Immature natural killer cell (primary cell): ENCODE data around the gene SEMA4D. TPM values are rescaled to one million over a fixed set of nuclear protein-coding genes. Genes with fewer than 3 reads are reported as not detected.

ENCODE experiments used
- DNase-seq, 3 donors: peaks; one replicate each; pipeline ENCODE4 v3.0.0; 2022; ENCODE audit warnings: mixed read lengths in 1 of 3
- H3K27ac Mint-ChIP-seq, 6 donors: one replicate each; pipeline ENCODE4 v1.8.0; 2020; ENCODE audit warnings: mixed read lengths in 6 of 6, mild to moderate bottlenecking in 5 of 6, inconsistent platforms in 4 of 6, moderate library complexity in 3 of 6
- H3K27me3 Mint-ChIP-seq, 3 donors: one replicate each; pipeline ENCODE4 v1.8.0; 2020 to 2021; ENCODE audit warnings: low read depth in 3 of 3, mild to moderate bottlenecking in 3 of 3, mixed read lengths in 3 of 3, moderate library complexity in 3 of 3, inconsistent platforms in 1 of 3
- H3K36me3 Mint-ChIP-seq, 3 donors: one replicate each; pipeline ENCODE4 v1.8.0; 2020; ENCODE audit warnings: mixed read lengths in 3 of 3, inconsistent platforms in 2 of 3, mild to moderate bottlenecking in 2 of 3
- H3K4me1 Mint-ChIP-seq, 2 donors: one replicate each; pipeline ENCODE4 v1.8.0; 2020; ENCODE audit warnings: inconsistent platforms in 2 of 2, mild to moderate bottlenecking in 2 of 2, mixed read lengths in 2 of 2, moderate library complexity in 1 of 2
- H3K4me3 Mint-ChIP-seq, 5 donors: one replicate each; pipeline ENCODE4 v1.8.0; 2020; ENCODE audit warnings: mild to moderate bottlenecking in 5 of 5, mixed read lengths in 5 of 5, inconsistent platforms in 3 of 5, moderate library complexity in 3 of 5
- H3K9me3 Mint-ChIP-seq, 6 donors: one replicate each; pipeline ENCODE4 v1.8.0; 2020; ENCODE audit warnings: mild to moderate bottlenecking in 6 of 6, mixed read lengths in 6 of 6, inconsistent platforms in 4 of 6, moderate library complexity in 3 of 6
- polyA plus RNA-seq, 3 donors: library from polyadenylated mRNA; unstranded; fragments of 300-500 nt; fragmentation: Illumina TruSeq; gene quantifications; one replicate each; pipeline ENCODE4 v1.2.3, GENCODE V29; 2021

SEMA4D gene
- polyA plus RNA-seq, 3 donors from 2014 or later: 45.8 to 80.6 (median 47.0) TPM

DNA sequence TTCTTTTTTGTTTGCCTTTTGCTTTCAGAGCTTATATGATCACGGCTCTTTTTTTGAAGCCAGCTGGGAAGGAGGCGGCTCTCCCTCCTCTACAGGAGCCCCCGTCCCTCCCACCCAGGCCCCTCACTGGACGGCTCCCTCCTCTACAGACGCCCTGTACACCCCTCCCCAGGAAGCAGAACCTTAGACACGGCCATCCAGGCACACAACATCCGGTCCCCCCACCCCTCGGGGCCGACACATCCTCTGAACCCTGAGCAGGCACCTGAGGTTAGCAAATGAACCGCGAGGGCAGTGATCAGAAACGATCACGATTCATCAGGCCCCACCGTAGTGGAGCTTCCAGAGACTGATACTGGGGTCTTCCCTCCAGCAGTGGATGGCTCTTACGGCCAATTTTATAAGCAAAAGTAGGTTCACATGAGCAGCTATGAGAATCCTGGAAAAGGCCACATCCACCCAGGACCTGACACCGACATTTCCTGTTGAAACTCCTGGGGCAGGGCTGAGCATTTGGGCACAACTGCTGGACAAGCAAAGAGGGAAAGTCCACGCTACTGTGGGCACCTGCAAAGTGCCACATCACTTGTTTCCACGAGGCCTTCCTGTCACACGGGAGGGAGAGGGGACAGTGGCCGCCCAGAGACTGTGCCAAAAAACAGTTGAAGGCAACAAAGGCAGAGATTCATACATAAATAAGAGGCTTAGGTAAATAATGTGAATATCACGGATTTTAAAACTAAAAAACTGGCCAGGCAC is 78.9 kb downstream of the SEMA4D start:
- Mint-ChIP-seq H3K27ac (peak overlapping the region; percentile 87 to 97 (median 95)), H3K4me3 (peak overlapping the region; percentile 74 to 91 (median 87)), H3K27me3 (peaks cover 0 to 11% (median 5%) of the 10 kb centered on the region in 3 donors), H3K4me1 (peaks cover 82 to 89% of the 10 kb centered on the region in 2 donors), H3K36me3 (peaks cover 0 to 4% (median 4%) of the 10 kb centered on the region in 3 donors), H3K9me3 (no peaks in the 10 kb centered on the region)
- DNase-seq: peak; percentile 73 to 74 (median 74)

DNA sequence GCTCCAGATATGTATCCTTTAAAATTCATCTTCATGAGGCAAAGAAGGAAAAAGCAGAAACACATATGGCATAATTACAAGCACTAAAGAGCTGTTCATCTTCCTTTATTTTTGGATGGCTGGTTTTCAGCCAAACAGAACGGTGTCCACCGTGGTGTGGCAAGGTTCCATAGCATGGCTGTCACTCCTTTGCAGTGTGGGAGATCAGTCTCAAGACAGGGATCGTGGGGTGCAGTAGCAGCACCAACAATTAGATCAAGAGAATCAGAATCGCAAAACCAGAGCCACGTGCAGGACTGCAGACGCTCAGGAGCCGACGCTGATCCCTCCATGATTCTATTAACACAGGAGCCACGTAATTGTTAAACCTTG is 79.5 kb downstream of the SEMA4D start:
- peak overlapping the region; percentile 87 to 97 (median 95) for H3K27ac Mint-ChIP-seq
- DNase-seq: no peak
- H3K4me3 Mint-ChIP-seq: peak overlapping the region; percentile 74 to 91 (median 87)
- peaks cover 0 to 11% (median 5%) of the 10 kb centered on the region in 3 donors for H3K27me3 Mint-ChIP-seq
- H3K4me1 Mint-ChIP-seq: peaks cover 81 to 90% of the 10 kb centered on the region in 2 donors
- H3K36me3 Mint-ChIP-seq: peaks cover 0 to 4% (median 4%) of the 10 kb centered on the region in 3 donors
- H3K9me3 Mint-ChIP-seq: no peaks in the 10 kb centered on the region

DNA sequence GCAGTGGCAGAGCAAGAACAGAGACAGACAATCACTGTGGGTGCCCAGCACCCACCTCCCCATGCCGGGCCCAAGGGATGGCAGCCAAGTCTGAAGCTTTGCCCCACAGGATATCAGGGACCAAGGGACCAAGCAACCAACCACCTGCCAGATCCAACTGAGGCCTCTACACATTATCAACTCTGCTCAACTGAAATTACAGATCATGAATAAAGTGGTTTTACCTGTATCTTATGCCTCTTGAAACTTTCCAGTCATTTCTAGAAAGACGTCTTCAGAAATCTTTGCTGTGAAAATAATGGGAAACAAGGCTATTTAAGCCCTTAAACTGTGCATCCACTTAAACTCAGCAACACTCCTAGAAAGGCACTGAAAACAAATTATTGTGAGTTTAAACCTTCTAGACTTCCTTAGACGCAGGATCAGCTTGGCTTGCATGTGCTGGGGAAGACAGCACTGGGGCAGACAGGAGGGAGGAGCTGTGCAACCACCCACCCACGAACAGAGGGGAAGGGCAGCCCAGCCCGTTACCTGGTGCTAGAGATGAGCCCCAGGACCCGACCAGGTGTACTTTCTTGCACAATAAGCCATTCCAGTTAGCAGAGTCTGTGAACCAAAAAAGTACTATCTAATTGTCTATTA is 80.0 kb downstream of the SEMA4D start:
- Mint-ChIP-seq H3K4me3 (peak overlapping the region; percentile 74 to 91 (median 87)), H3K27me3 (peaks cover 0 to 11% (median 5%) of the 10 kb centered on the region in 3 donors), H3K4me1 (peaks cover 82 to 91% of the 10 kb centered on the region in 2 donors), H3K9me3 (no peaks in the 10 kb centered on the region), H3K36me3 (peaks cover 2 to 9% (median 4%) of the 10 kb centered on the region in 3 donors), H3K27ac (peak overlapping the region; percentile 87 to 97 (median 95))
- no peak for DNase-seq

DNA sequence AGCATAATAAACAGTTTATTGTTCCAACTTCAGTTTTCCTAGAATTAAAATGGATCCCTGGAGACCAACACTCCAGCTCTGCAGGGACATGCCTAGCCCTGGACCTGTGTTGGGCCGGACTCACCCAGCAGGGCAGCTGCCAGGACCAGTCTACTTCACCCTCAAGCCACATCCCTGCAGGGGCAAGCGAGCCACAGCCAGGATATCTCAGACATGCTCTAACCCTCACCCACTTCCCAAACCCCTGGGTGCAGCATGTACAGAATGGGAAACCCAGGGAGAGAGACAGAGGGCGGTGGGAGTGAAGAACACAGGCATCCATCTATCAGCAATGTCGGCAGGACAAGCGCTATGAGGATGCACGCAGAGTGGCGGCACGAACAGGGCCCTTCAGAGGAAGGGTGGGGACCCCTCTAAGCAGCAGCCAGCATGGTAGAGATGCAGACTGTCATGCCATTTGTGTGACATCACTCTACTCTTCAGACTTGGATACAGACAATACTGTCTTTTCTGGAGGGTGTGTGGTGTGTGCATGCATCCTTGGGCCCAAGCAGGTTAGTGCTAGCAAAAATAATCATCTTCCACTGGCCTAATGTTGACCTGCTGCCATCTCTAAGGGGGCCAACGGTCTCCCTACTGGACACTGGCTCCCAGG is 83.1 kb downstream of the SEMA4D start:
- Mint-ChIP-seq H3K36me3 (peaks cover 6 to 15% (median 8%) of the 10 kb centered on the region in 3 donors), H3K27ac (peak overlapping the region in 3 of 6 donors; percentile 4 to 34 (median 26)), H3K4me1 (peaks cover 78 to 91% of the 10 kb centered on the region in 2 donors)

DNA sequence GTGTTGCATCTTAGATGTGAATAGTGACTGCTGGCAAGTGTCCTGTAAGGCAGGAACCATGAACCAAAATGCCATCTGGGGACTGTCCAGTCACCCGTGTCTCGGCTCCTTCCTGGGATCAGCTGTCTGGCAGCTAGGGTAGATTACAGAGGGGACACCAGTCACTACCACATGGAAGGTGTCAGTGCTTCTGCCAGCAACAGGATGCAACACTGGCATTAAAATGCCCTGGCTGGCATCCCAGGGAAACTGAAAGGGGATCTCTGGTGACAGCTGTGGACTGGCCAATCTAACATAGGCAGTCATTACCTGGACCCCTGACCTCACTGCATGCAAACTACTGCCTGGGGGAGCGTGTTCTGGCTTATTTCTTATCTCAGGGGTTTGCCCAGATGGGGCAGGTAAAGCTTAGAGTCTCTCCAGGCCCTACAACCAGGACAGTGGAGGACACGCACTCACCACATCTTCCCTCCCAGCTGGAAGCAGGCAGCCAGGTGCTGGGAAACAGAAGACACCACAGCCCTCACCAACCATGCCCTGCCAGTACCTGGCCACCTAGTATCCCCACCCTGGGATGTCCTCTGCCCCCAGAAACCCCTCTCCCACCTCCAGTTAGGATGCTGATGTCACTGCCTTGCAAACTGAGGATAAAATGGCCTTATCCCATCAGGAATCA is 83.8 kb downstream of the SEMA4D start:
- H3K36me3 Mint-ChIP-seq: peaks cover 5 to 15% (median 6%) of the 10 kb centered on the region in 3 donors
- H3K9me3 Mint-ChIP-seq: no peaks in the 10 kb centered on the region
- H3K27ac Mint-ChIP-seq: peak overlapping the region in 3 of 6 donors; percentile 9 to 48 (median 34)
- peaks cover 78 to 91% of the 10 kb centered on the region in 2 donors for H3K4me1 Mint-ChIP-seq
- no peak for DNase-seq
- H3K27me3 Mint-ChIP-seq: peaks cover 2 to 8% (median 7%) of the 10 kb centered on the region in 3 donors
- H3K4me3 Mint-ChIP-seq: no peak overlapping the region

More for the DNA sequence above, 83.1 kb downstream of the SEMA4D start:
- no peak for DNase-seq
- Mint-ChIP-seq H3K4me3 (no peak overlapping the region), H3K27me3 (peaks cover 0 to 10% (median 5%) of the 10 kb centered on the region in 3 donors), H3K9me3 (no peaks in the 10 kb centered on the region)

DNA sequence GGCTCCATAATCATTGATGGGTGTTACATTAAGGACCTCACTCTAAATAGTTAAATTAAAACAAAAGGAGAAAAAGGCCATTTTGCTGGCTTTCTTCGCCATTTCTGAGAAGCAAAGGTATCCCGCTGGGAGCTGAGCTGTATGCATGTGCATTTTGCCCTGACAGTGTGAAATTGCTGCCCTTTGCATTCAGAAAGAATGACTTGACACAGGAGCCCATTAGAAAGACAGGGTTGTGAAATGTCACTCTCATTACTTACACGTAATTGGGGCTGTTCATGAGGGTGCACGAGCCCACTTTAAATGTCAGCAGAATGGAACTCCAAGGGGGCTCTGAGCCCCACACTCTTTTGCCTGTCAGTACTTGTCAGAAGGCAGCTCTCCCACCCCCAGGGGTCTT is 85.0 kb downstream of the SEMA4D start:
- H3K36me3 Mint-ChIP-seq: peaks cover 4 to 15% (median 6%) of the 10 kb centered on the region in 3 donors
- H3K27me3 Mint-ChIP-seq: peaks cover 5 to 9% (median 6%) of the 10 kb centered on the region in 3 donors
- no peaks in the 10 kb centered on the region for H3K9me3 Mint-ChIP-seq
- no peak overlapping the region for H3K4me3 Mint-ChIP-seq
- peak overlapping the region in 1 of 6 donors; percentile 19 for H3K27ac Mint-ChIP-seq
- peaks cover 78 to 91% of the 10 kb centered on the region in 2 donors for H3K4me1 Mint-ChIP-seq
- DNase-seq: no peak

DNA sequence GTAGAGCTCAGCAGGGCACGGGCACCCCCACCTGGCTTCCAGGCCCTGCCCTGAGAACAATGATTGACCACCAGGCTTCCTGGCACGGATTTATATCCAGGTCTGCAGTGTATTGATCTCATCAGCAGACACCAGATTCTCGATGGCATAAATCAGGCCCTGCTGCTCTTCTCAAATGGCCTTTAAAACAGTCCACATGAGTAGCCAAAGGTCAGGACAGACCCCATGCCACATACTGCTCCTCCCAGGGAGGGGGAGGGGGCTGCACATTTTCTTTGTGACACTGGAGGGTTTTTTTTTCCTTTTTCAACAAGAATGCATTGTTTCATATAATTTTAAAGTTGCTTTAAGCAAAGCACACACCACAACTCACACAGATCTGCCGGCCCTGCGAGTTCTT is 85.4 kb downstream of the SEMA4D start:
- no peak for DNase-seq
- Mint-ChIP-seq H3K27me3 (peaks cover 6 to 9% (median 7%) of the 10 kb centered on the region in 3 donors), H3K36me3 (peaks cover 7 to 18% (median 9%) of the 10 kb centered on the region in 3 donors), H3K4me3 (no peak overlapping the region), H3K9me3 (no peaks in the 10 kb centered on the region), H3K4me1 (peaks cover 78 to 91% of the 10 kb centered on the region in 2 donors), H3K27ac (peak overlapping the region in 2 of 6 donors; percentile 19 to 25)

DNA sequence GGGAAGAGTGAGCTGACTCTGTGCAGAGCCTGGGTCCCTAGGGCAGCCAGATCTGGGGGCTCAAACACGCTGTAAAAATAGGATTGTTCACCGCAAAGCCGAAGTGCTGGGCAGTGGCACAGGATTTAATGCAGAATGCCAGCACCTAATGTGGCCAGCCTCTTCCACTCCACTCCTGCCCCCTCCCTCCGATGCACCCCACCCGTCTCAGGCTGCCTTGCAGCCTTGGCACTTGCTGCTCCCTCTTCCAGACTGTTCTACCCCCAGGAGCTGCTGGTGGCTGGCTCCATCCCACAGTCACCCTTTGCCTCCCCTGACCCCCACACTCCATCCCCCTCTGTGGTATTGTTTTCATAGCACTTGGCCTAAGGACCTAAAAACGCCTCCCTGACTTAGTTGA is 86.2 kb downstream of the SEMA4D start:
- Mint-ChIP-seq H3K9me3 (no peaks in the 10 kb centered on the region), H3K27me3 (peaks cover 6 to 9% (median 8%) of the 10 kb centered on the region in 3 donors), H3K27ac (peak overlapping the region in 5 of 6 donors; percentile 42 to 71 (median 57)), H3K36me3 (peaks cover 9 to 20% (median 10%) of the 10 kb centered on the region in 3 donors), H3K4me3 (no peak overlapping the region), H3K4me1 (peaks cover 77 to 91% of the 10 kb centered on the region in 2 donors)
- no peak for DNase-seq

DNA sequence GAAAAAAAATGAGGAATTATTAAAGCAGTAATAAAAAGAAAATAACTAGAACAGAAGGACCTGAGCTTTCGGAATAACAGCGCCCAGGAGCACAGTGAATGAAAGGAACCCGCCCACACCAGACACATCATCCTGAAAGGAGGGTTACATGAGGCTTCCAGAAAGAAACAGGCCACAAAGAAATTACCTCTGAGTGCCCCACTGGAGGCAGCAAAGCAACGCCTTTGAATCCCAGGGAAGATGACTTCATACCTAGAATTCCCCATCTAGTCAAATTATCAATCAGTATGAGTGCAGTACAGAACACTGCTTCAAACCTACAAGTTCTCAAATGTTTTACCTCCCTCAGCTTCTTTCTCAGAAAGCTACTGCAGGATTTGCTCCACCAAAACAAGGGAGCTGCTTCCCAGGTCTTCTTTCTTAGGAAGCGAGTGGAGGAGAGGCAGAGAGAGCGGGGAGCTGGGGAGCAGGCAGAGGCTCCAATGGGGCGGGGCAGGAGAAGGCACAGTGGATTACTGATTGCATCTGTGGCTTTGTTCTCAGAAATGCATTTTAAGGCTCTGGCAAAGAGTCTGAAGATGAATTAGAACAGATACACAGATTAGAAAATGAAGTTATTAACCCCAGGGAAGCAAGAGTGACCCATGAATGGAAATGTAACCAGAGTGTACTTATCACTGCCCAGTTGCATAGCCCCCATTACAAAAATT is 87.1 kb downstream of the SEMA4D start:
- DNase-seq: no peak
- H3K4me3 Mint-ChIP-seq: peak overlapping the region in 2 of 5 donors; percentile 13 to 93
- H3K9me3 Mint-ChIP-seq: no peaks in the 10 kb centered on the region
- peaks cover 9 to 16% (median 13%) of the 10 kb centered on the region in 3 donors for H3K36me3 Mint-ChIP-seq
- H3K27me3 Mint-ChIP-seq: peaks cover 6 to 16% (median 9%) of the 10 kb centered on the region in 3 donors
- peaks cover 80 to 91% of the 10 kb centered on the region in 2 donors for H3K4me1 Mint-ChIP-seq
- peak overlapping the region; percentile 38 to 93 (median 78) for H3K27ac Mint-ChIP-seq

DNA sequence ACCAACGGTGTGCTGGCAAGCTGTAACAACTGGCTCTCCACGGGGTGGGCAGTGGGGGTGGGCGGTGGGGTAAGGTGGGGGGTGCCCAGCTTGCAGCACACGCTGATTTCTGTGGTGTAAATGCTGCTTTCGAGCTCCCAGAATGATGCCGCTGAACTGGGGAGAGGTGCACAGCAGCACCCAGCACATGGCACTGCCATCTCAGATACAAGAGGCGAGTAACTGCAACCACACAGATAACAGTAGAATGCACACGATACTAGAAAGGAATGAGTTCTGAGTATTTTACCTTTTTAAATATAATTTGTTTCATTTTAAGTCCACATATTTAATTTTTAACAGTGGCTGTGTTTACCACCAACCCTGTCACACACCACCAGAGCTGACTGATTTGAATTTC is 87.9 kb downstream of the SEMA4D start:
- Mint-ChIP-seq H3K27me3 (peaks cover 7 to 18% (median 9%) of the 10 kb centered on the region in 3 donors), H3K36me3 (peaks cover 9 to 16% (median 14%) of the 10 kb centered on the region in 3 donors), H3K4me1 (peaks cover 84 to 90% of the 10 kb centered on the region in 2 donors), H3K9me3 (no peaks in the 10 kb centered on the region), H3K4me3 (peak overlapping the region in 4 of 5 donors; percentile 20 to 93 (median 70)), H3K27ac (peak overlapping the region; percentile 70 to 93 (median 86))
- DNase-seq: no peak

DNA sequence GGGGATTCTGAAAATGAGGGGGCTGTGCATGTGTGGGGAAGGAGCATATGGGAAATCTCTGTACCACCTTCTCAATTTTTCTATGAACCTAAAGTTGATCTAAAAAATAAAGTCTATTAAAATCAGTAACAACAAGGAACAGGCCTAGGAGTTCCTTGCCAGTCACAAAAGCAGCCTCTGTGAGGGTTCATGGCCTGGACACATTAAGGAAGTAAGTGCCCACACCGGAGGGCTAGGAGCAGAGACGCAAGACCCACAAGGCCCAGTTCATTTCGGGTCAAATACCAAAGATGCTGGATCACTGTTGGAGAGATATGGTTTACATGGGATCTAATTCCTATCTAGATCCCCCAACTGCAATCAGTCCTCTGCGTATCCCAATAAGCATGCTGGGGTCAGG is 88.4 kb downstream of the SEMA4D start:
- H3K9me3 Mint-ChIP-seq: no peaks in the 10 kb centered on the region
- peaks cover 85 to 90% of the 10 kb centered on the region in 2 donors for H3K4me1 Mint-ChIP-seq
- H3K36me3 Mint-ChIP-seq: peaks cover 9 to 16% (median 14%) of the 10 kb centered on the region in 3 donors
- DNase-seq: no peak
- peak overlapping the region; percentile 72 to 93 (median 86) for H3K4me3 Mint-ChIP-seq
- peaks cover 9 to 19% (median 9%) of the 10 kb centered on the region in 3 donors for H3K27me3 Mint-ChIP-seq
- peak overlapping the region; percentile 89 to 98 (median 91) for H3K27ac Mint-ChIP-seq

DNA sequence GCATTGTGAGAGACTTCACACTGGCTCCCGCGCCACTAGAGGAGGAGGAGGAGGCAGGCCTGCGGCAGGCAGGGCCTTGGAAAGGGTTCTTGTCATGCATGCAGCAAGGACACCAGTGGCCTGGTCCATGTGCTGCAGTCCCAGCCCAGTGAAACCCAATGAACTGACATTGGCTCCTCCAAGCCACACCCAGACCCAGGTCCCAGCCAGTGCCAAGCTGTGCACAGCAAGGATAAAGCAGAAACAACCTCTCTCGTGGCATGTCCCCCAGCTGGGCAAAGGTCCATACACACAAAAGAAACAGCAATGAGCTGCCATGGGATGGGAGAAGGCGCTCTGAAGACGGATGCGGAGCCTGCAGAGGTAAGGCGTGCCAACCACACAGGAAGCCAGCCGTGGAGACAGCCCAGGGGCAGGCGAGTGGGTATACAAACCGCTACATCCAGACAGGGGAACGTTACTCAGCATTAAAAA is 89.2 kb downstream of the SEMA4D start:
- Mint-ChIP-seq H3K4me3 (peak overlapping the region; percentile 72 to 93 (median 86)), H3K27me3 (peaks cover 9 to 22% (median 9%) of the 10 kb centered on the region in 3 donors), H3K36me3 (peaks cover 9 to 16% (median 14%) of the 10 kb centered on the region in 3 donors), H3K27ac (peak overlapping the region; percentile 89 to 98 (median 91)), H3K4me1 (peaks cover 90 to 94% of the 10 kb centered on the region in 2 donors), H3K9me3 (no peaks in the 10 kb centered on the region)
- peak; percentile 76 to 78 (median 77) for DNase-seq
